WTC11 (cell line): ENCODE data around the gene TMEM40.

Experiments
- CREM ChIP-seq: sonication (generic); formaldehyde crosslinking; IDR thresholded peaks from 2 replicates; pipeline ENCODE4 v1.8.1; 2022; ENCODE audit warnings: mild to moderate bottlenecking, missing genetic modification reagents, moderate library complexity
- CTCF ChIP-seq: fragments of 200-600 bp; IDR thresholded peaks from 2 replicates; pipeline ENCODE4 v1.8.0; 2022; ENCODE audit warnings: antibody characterized with exemption
- E2F4 ChIP-seq: sonication (generic); formaldehyde crosslinking; IDR thresholded peaks from 2 replicates; pipeline ENCODE4 v1.8.1; 2022; ENCODE audit warnings: low read depth, mild to moderate bottlenecking, moderate library complexity, missing genetic modification reagents, borderline replicate concordance
- GABPB1 ChIP-seq: sonication (generic); formaldehyde crosslinking; IDR thresholded peaks from 2 replicates; pipeline ENCODE4 v1.8.1; 2023; ENCODE audit warnings: mild to moderate bottlenecking, missing genetic modification reagents
- MXD4 ChIP-seq: fragments of 250-450 bp; sonication (Bioruptor Pico); IDR thresholded peaks from 2 replicates; pipeline ENCODE4 v1.8.0; 2021; ENCODE audit warnings: mild to moderate bottlenecking, moderate library complexity, borderline replicate concordance
- NFE2L1 ChIP-seq: sonication (generic); formaldehyde crosslinking; IDR thresholded peaks from 2 replicates; pipeline ENCODE4 v1.8.1; 2023; ENCODE audit warnings: missing genetic modification reagents
- NR1H2 ChIP-seq: sonication (generic); formaldehyde crosslinking; IDR thresholded peaks from 2 replicates; pipeline ENCODE4 v1.9.0; 2021; ENCODE audit warnings: mild to moderate bottlenecking, moderate library complexity, missing genetic modification reagents
- ZNF138 ChIP-seq: sonication (generic); formaldehyde crosslinking; conservative IDR thresholded peaks from 2 replicates; pipeline ENCODE4 v1.8.1; 2022; ENCODE audit warnings: mild to moderate bottlenecking, moderate library complexity, missing genetic modification reagents
- TF ChIP-seq, protein P1 (sequence below): sonication (generic); formaldehyde crosslinking; IDR thresholded peaks from 2 replicates; pipeline ENCODE4 v1.8.1; 2023; ENCODE audit warnings: mild to moderate bottlenecking, missing genetic modification reagents, moderate library complexity

DNA sequence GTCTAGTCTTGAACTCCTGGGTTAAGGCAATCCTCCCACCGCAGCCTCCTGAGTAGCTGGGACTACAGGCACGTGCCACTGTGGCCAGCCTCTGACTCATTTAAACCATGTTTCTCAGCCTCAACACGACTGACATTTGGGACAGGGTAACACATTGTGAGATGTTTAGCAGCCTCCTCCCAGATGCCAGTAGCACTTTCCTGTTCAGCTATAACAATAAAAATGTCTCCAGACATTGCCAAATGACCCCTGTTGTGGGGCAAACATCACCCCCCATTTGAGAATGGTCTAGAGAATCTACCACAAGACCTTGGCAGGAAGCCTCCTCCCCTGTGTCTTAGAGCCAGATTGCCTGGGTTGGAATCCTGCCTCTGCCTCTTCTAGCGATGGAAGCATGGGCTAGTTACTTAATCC is 8.4 kb downstream of the TMEM40 start:
- TF ChIP-seq CTCF (no peak), E2F4 (CRISPR knock-in tag) (no peak), NFE2L1 (no peak), ZNF138 (CRISPR knock-in tag) (no peak), CREM (CRISPR knock-in tag) (no peak), MXD4 (CRISPR knock-in tag) (no peak), NR1H2 (CRISPR knock-in tag) (no peak), GABPB1 (CRISPR knock-in tag) (no peak)
- TF ChIP-seq, protein P1, sequence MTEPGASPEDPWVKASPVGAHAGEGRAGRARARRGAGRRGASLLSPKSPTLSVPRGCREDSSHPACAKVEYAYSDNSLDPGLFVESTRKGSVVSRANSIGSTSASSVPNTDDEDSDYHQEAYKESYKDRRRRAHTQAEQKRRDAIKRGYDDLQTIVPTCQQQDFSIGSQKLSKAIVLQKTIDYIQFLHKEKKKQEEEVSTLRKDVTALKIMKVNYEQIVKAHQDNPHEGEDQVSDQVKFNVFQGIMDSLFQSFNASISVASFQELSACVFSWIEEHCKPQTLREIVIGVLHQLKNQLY: no peak
